Measurements from ENCODE around the gene CALHM3. TPM values are rescaled to one million over a fixed set of nuclear protein-coding genes. Genes with fewer than 3 reads are reported as not detected.

Gene CALHM3
- total RNA-seq, 1 donor from 2014 or later: not detected

DNA sequence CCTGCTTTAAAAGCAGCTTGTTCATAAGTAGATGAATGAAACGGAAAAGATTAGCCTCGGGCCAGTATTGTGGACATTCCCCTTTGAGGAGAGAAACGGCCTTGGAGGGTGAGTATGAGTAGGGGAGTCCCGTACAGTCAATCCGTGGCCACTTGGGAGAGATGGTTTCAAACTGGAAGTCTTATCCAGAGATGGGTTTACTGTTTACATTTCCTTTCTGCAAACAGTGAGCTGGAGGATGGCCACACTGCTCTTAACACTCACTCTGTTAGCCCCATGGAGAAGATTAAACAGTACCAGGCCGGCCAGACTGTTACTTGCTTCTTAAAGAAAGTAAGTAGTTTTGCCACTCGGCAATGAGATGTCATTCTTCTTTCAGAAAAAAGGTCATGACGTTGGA, 47.1 kb downstream of the CALHM3 start:
- TF ChIP-seq, protein P1, sequence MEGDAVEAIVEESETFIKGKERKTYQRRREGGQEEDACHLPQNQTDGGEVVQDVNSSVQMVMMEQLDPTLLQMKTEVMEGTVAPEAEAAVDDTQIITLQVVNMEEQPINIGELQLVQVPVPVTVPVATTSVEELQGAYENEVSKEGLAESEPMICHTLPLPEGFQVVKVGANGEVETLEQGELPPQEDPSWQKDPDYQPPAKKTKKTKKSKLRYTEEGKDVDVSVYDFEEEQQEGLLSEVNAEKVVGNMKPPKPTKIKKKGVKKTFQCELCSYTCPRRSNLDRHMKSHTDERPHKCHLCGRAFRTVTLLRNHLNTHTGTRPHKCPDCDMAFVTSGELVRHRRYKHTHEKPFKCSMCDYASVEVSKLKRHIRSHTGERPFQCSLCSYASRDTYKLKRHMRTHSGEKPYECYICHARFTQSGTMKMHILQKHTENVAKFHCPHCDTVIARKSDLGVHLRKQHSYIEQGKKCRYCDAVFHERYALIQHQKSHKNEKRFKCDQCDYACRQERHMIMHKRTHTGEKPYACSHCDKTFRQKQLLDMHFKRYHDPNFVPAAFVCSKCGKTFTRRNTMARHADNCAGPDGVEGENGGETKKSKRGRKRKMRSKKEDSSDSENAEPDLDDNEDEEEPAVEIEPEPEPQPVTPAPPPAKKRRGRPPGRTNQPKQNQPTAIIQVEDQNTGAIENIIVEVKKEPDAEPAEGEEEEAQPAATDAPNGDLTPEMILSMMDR (conservative IDR thresholded peaks at IDR 0.05; ENCODE audit: low read depth, low read length): no peak
- no peak overlapping the region for H3K4me3 ChIP-seq (ENCODE audit: low read depth, low read length)
- no peak for DNase-seq (ENCODE audit: low read depth)

GRCh38 chr10:103429647-103430046, 49.4 kb downstream of the CALHM3 start:
- H3K4me3 ChIP-seq (ENCODE audit: low read depth, low read length): no peak overlapping the region
- DNase-seq (ENCODE audit: low read depth): no peak
- TF ChIP-seq, protein P1 (conservative IDR thresholded peaks at IDR 0.05; ENCODE audit: low read depth, low read length): no peak

- H3K4me3 ChIP-seq (ENCODE audit: low read depth, low read length): no peak overlapping the region
- DNase-seq (ENCODE audit: low read depth): no peak
- TF ChIP-seq, protein P1 (conservative IDR thresholded peaks at IDR 0.05; ENCODE audit: low read depth, low read length): no peak
Observed at GRCh38 chr10:103428989-103429643, 49.9 kb downstream of the CALHM3 start.

DNA sequence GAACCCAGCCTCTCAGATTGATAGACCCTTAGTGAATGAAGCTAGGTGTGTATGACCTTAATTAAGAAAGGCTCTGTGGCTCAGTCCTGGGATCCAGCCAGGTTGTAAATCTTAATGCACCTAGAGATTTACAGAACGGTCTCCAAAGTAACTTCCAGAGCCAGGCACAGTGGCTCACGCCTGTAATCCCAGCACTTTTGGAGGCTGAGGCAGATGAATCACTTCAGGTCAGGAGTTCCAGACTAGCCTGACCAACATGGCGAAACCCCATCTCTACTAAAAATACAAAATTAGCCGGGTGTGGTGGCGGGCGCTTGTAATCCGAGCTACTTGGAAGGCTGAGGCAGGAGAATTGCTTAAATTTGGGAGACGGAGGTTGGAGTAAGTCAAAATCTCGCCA, 51.2 kb downstream of the CALHM3 start:
- H3K4me3 ChIP-seq (ENCODE audit: low read depth, low read length): no peak overlapping the region
- DNase-seq (ENCODE audit: low read depth): no peak
- TF ChIP-seq, protein P1 (conservative IDR thresholded peaks at IDR 0.05; ENCODE audit: low read depth, low read length): no peak

GRCh38 chr10:103423748-103424147, 55.3 kb downstream of the CALHM3 start:
- no peak for DNase-seq (ENCODE audit: low read depth)
- no peak overlapping the region for H3K4me3 ChIP-seq (ENCODE audit: low read depth, low read length)
- TF ChIP-seq, protein P1 (conservative IDR thresholded peaks at IDR 0.05; ENCODE audit: low read depth, low read length): no peak

Other genes with a start within 250 kb of the CALHM3 start
- 0.06 and 0.07 TPM in 2 replicates for gene RPEL1, start 233.4 kb downstream of the CALHM3 start, total RNA-seq
- gene INA, start 202.1 kb downstream of the CALHM3 start, total RNA-seq: 6.5 and 18.4 TPM in 2 replicates
- gene PCGF6, start 128.1 kb downstream of the CALHM3 start, total RNA-seq: 16.2 and 22.4 TPM in 2 replicates
- 7.5 and 11.3 TPM in 2 replicates for gene TAF5, start 111.3 kb downstream of the CALHM3 start, total RNA-seq
- 325 and 562 TPM in 2 replicates for gene ATP5MK, start 82.8 kb downstream of the CALHM3 start, total RNA-seq
- 32.6 and 35.2 TPM in 2 replicates for gene PDCD11, start 82.6 kb downstream of the CALHM3 start, total RNA-seq
- gene CALHM2, start 26.9 kb downstream of the CALHM3 start, total RNA-seq: 4.6 and 4.7 TPM in 2 replicates
- gene CALHM1, start 20.3 kb downstream of the CALHM3 start, total RNA-seq: not detected in 2 replicates
- 0.14 and 1.3 TPM in 2 replicates for gene NEURL1, start 14.5 kb upstream of the CALHM3 start, total RNA-seq